IgD-negative memory B cell (primary cell): ENCODE measurements around the gene SLC22A14. TPM values are rescaled to one million over a fixed set of nuclear protein-coding genes. Genes with fewer than 3 reads are reported as not detected.
A peak's percentile ranks its signal among the peaks of the same experiment; 100 is the strongest.

Source experiments
- H3K27ac Mint-ChIP-seq, 3 donors: one replicate each; pipeline ENCODE4 v1.8.0; 2020 to 2022; ENCODE audit warnings: mild to moderate bottlenecking in 3 of 3, mixed read lengths in 3 of 3, moderate library complexity in 1 of 3
- H3K27me3 Mint-ChIP-seq: one replicate; pipeline ENCODE4 v1.8.0; 2021; ENCODE audit warnings: mixed read lengths
- H3K36me3 Mint-ChIP-seq: one replicate; pipeline ENCODE4 v1.8.0; 2020; ENCODE audit warnings: mild to moderate bottlenecking, mixed read lengths
- H3K4me1 Mint-ChIP-seq, 3 donors: one replicate each; pipeline ENCODE4 v1.8.0; 2020 to 2022; ENCODE audit warnings: mixed read lengths in 3 of 3, mild to moderate bottlenecking in 1 of 3
- H3K4me3 Mint-ChIP-seq, 4 donors: one replicate each; pipeline ENCODE4 v1.8.0; 2020 to 2022; ENCODE audit warnings: mild to moderate bottlenecking in 4 of 4, mixed read lengths in 4 of 4, moderate library complexity in 3 of 4
- H3K9me3 Mint-ChIP-seq, 3 donors: one replicate each; pipeline ENCODE4 v1.8.0; 2020 to 2021; ENCODE audit warnings: mixed read lengths in 3 of 3, mild to moderate bottlenecking in 1 of 3
- polyA plus RNA-seq: library from polyadenylated mRNA; unstranded; fragments of 300-500 nt; fragmentation: Illumina TruSeq; gene quantifications from one replicate; pipeline ENCODE4 v1.2.3, GENCODE V29; 2021

Gene SLC22A14
- polyA plus RNA-seq, 1 donor from 2014 or later: not detected

- Mint-ChIP-seq H3K4me1 (peaks cover 0 to 2% (median 0%) of the 10 kb centered on the region in 3 donors), H3K9me3 (no peaks in the 10 kb centered on the region), H3K4me3 (no peak overlapping the region), H3K27me3 (no peaks in the 10 kb centered on the region), H3K36me3 (peaks cover 7% of the 10 kb centered on the region), H3K27ac (peak overlapping the region in 1 of 3 donors; percentile 27)
These were observed 78.3 kb downstream of the SLC22A14 start for GRCh38 chr3:38360345-38360744.

- Mint-ChIP-seq H3K27me3 (no peaks in the 10 kb centered on the region), H3K4me3 (no peak overlapping the region), H3K4me1 (peaks cover 0 to 2% (median 0%) of the 10 kb centered on the region in 3 donors), H3K9me3 (no peaks in the 10 kb centered on the region), H3K36me3 (peaks cover 7% of the 10 kb centered on the region), H3K27ac (no peak overlapping the region)
These were observed 79.4 kb downstream of the SLC22A14 start for GRCh38 chr3:38361496-38361895.

GRCh38 chr3:38362825-38363224 lies 80.7 kb downstream of the SLC22A14 start:
- no peak overlapping the region for H3K4me3 Mint-ChIP-seq
- peak overlapping the region in 1 of 3 donors; percentile 35 for H3K27ac Mint-ChIP-seq
- no peaks in the 10 kb centered on the region for H3K9me3 Mint-ChIP-seq
- H3K27me3 Mint-ChIP-seq: no peaks in the 10 kb centered on the region
- peaks cover 7% of the 10 kb centered on the region for H3K36me3 Mint-ChIP-seq
- H3K4me1 Mint-ChIP-seq: peaks cover 0 to 2% (median 0%) of the 10 kb centered on the region in 3 donors

- peaks cover 5% of the 10 kb centered on the region for H3K36me3 Mint-ChIP-seq
- H3K4me1 Mint-ChIP-seq: peaks cover 0 to 2% (median 0%) of the 10 kb centered on the region in 3 donors
- no peak overlapping the region for H3K4me3 Mint-ChIP-seq
- no peaks in the 10 kb centered on the region for H3K9me3 Mint-ChIP-seq
- peak overlapping the region in 1 of 3 donors; percentile 6 for H3K27ac Mint-ChIP-seq
- no peaks in the 10 kb centered on the region for H3K27me3 Mint-ChIP-seq
These were observed 82.8 kb downstream of the SLC22A14 start for GRCh38 chr3:38364721-38365400.

GRCh38 chr3:38365469-38366062 lies 83.5 kb downstream of the SLC22A14 start:
- H3K27ac Mint-ChIP-seq: no peak overlapping the region
- no peak overlapping the region for H3K4me3 Mint-ChIP-seq
- peaks cover 5% of the 10 kb centered on the region for H3K36me3 Mint-ChIP-seq
- no peaks in the 10 kb centered on the region for H3K27me3 Mint-ChIP-seq
- no peaks in the 10 kb centered on the region for H3K9me3 Mint-ChIP-seq
- peaks cover 0 to 2% (median 0%) of the 10 kb centered on the region in 3 donors for H3K4me1 Mint-ChIP-seq

- Mint-ChIP-seq H3K27ac (no peak overlapping the region), H3K4me1 (peaks cover 0 to 2% (median 0%) of the 10 kb centered on the region in 3 donors), H3K4me3 (no peak overlapping the region), H3K27me3 (no peaks in the 10 kb centered on the region), H3K9me3 (no peaks in the 10 kb centered on the region), H3K36me3 (peaks cover 5% of the 10 kb centered on the region)
These were observed 84.0 kb downstream of the SLC22A14 start for GRCh38 chr3:38366082-38366481.

GRCh38 chr3:38367779-38368178 lies 85.7 kb downstream of the SLC22A14 start:
- Mint-ChIP-seq H3K36me3 (peaks cover 5% of the 10 kb centered on the region), H3K27me3 (no peaks in the 10 kb centered on the region), H3K9me3 (no peaks in the 10 kb centered on the region), H3K4me1 (peaks cover 0 to 2% (median 0%) of the 10 kb centered on the region in 3 donors), H3K27ac (no peak overlapping the region), H3K4me3 (no peak overlapping the region)

Other genes with a start within 250 kb of the SLC22A14 start
- gene DLEC1, start 243.1 kb upstream of the SLC22A14 start, polyA plus RNA-seq: 0.28 TPM
- 41.8 TPM for gene ACAA1, start 145.2 kb upstream of the SLC22A14 start, polyA plus RNA-seq
- gene MYD88, start 143.6 kb upstream of the SLC22A14 start, polyA plus RNA-seq: 83.0 TPM
- gene OXSR1, start 116.8 kb upstream of the SLC22A14 start, polyA plus RNA-seq: 13.0 TPM
- not detected for gene SLC22A13, start 16.5 kb upstream of the SLC22A14 start, polyA plus RNA-seq
- gene XYLB, start 64.5 kb downstream of the SLC22A14 start, polyA plus RNA-seq: 0.28 TPM
- not detected for gene ACVR2B, start 171.6 kb downstream of the SLC22A14 start, polyA plus RNA-seq
- 13.6 TPM for gene EXOG, start 214.0 kb downstream of the SLC22A14 start, polyA plus RNA-seq